SK-MEL-5 (cell line): ENCODE measurements around the gene SNORC. TPM values are rescaled to one million over a fixed set of nuclear protein-coding genes. Genes with fewer than 3 reads are reported as not detected.

Experiments used
- small RNA-seq, 2 experiments: library from RNA; depleted of rRNA; stranded (forward); fragments of <200 nt; gene quantifications; one replicate each; pipeline ENCODE3, GENCODE V24; 2014
- total RNA-seq: library from RNA; depleted of rRNA; stranded (reverse); fragments of >200 nt; shearing (Covaris generic); gene quantifications from 2 replicates; pipeline ENCODE4 v1.2.3, GENCODE V29; 2014; rRNA removed

The SNORC gene
- total RNA-seq, 1 experiment from 2014 or later = 0.55 TPM

Small RNA genes within 50 kb of the gene (small RNA-seq; reads per million reads assigned to genes)
- 0 reads per million in 2 experiments for gene RF00019

Other genes starting within 250 kb of the SNORC start
- gene EFHD1, start 236.7 kb upstream of the SNORC start, total RNA-seq = 0.29 and 0.71 TPM in 2 replicates
- gene GIGYF2, start 172.9 kb upstream of the SNORC start, total RNA-seq = 49.8 and 62.7 TPM in 2 replicates
- 2.2 and 2.3 TPM in 2 replicates for gene KCNJ13, start 93.7 kb upstream of the SNORC start, total RNA-seq
- gene NGEF, start 143.0 kb downstream of the SNORC start, total RNA-seq = not detected in 2 replicates
- gene NEU2, start 162.4 kb downstream of the SNORC start, total RNA-seq = not detected in 2 replicates
- gene INPP5D, start 190.1 kb downstream of the SNORC start, total RNA-seq = 0.08 and 0.50 TPM in 2 replicates